Panc1 (cell line): Measurements from ENCODE around the gene KIFBP. TPM values are rescaled to one million over a fixed set of nuclear protein-coding genes. Genes with fewer than 3 reads are reported as not detected.

Source experiments
- ATAC-seq: fragments of 200-7000 bp; cut with Tn5 transposase; 2 replicates; pipeline ENCODE4 v1.9.1; 2020; ENCODE audit warnings: mild to moderate bottlenecking, moderate library complexity
- BruUV-seq: library from RNA; stranded (reverse); fragments of 400-500 nt; replicated peaks from 2 replicates; lab custom pipeline; 2021; lab: Mats Ljungman, UMichigan
- CTCF ChIA-PET: fragments of 300-600 bp; sonication (Branson Sonifier 250); formaldehyde crosslinking; loops from one replicate; lab custom pipeline; 2022; ENCODE audit warnings: antibody characterized with exemption; lab: Charles Lee
- POLR2A ChIA-PET: fragments of 300-600 bp; sonication (Branson Sonifier 250); formaldehyde crosslinking; loops from one replicate; lab custom pipeline; 2022; ENCODE audit warnings: antibody characterized with exemption; lab: Charles Lee
- DNase-seq: peaks from one replicate; pipeline ENCODE4 v3.0.0-alpha.2; 2010; ENCODE audit warnings: low read depth, low spot score
- H3K27ac ChIP-seq: 2 replicates; pipeline ENCODE4 v1.5.1; 2011; ENCODE audit warnings: mild to moderate bottlenecking, low read length, inconsistent platforms
- H3K27me3 ChIP-seq: fragments of 200-500 bp; sonication (Bioruptor generic); 2 replicates; pipeline ENCODE4 v1.6.0; 2014; ENCODE audit warnings: low read length, inconsistent platforms; ENCODE audit not compliant: control insufficient read depth, insufficient read depth
- H3K36me3 ChIP-seq: fragments of 200-500 bp; sonication (Bioruptor generic); 2 replicates; pipeline ENCODE4 v1.5.1; 2014; ENCODE audit warnings: inconsistent platforms, mild to moderate bottlenecking, low read length, moderate library complexity; ENCODE audit not compliant: control insufficient read depth, insufficient read depth
- H3K4me1 ChIP-seq: 2 replicates; pipeline ENCODE4 v1.5.1; 2011; ENCODE audit warnings: inconsistent platforms, mild to moderate bottlenecking, low read length, moderate library complexity; ENCODE audit not compliant: control insufficient read depth, insufficient read depth
- H3K4me3 ChIP-seq, 2 experiments: 2 replicates each; pipeline ENCODE4 v1.5.1; 2011 to 2012; ENCODE audit warnings: low read depth in 2 of 2, low read length in 2 of 2, mild to moderate bottlenecking in 2 of 2, inconsistent platforms in 1 of 2, moderate library complexity in 1 of 2
- H3K9me3 ChIP-seq: fragments of 200-500 bp; sonication (Bioruptor generic); 2 replicates; pipeline ENCODE4 v1.5.1; 2014; ENCODE audit warnings: low read depth, mild to moderate bottlenecking, inconsistent platforms, low read length, moderate library complexity; ENCODE audit not compliant: control insufficient read depth, insufficient read depth
- POLR2AphosphoS5 ChIP-seq: IDR thresholded peaks from 2 replicates; pipeline ENCODE4 v1.6.1; 2012; ENCODE audit warnings: mild to moderate bottlenecking, low read depth, low read length, moderate library complexity
- SIN3A ChIP-seq: IDR thresholded peaks from 2 replicates; pipeline ENCODE4 v1.6.1; 2012; ENCODE audit warnings: low read depth, mild to moderate bottlenecking, low read length, moderate library complexity, borderline replicate concordance; ENCODE audit not compliant: insufficient read depth
- TCF7L2 ChIP-seq: IDR thresholded peaks from 2 replicates; pipeline ENCODE4 v1.6.1; 2011; ENCODE audit warnings: mild to moderate bottlenecking, low read depth, low read length, inconsistent platforms
- in situ Hi-C: cut with HindIII; loops from 2 replicates; pipeline ENCODE4 v1.10.0; 2016; ENCODE audit warnings: low sequenced_read_pairs, low pct_unique_long_range_greater_than_20kb
- intact Hi-C: fragments of 100-400 bp; cut with micrococcal nuclease; formaldehyde crosslinking; loops from one replicate; pipeline ENCODE4 v1.10.0; 2022; ENCODE audit not compliant: unreplicated experiment
- total RNA-seq: library from RNA; stranded (reverse); gene quantifications from one replicate; pipeline ENCODE4 v1.2.1, GENCODE V29; 2021; ENCODE audit not compliant: unreplicated experiment
- TF ChIP-seq, protein P1 (sequence below), 2 experiments: IDR thresholded peaks; 2 replicates each; pipeline ENCODE4 v1.6.1; 2011 to 2012; ENCODE audit warnings: low read depth in 2 of 2, control low read depth in 1 of 2, low read length in 1 of 2, mild to moderate bottlenecking in 1 of 2, moderate library complexity in 1 of 2; ENCODE audit not compliant: insufficient read depth in 1 of 2
- TF ChIP-seq, protein P2 (sequence below): fragments of 450-650 bp; IDR thresholded peaks from 2 replicates; pipeline ENCODE4 v1.5.1; 2017; ENCODE audit warnings: mild to moderate bottlenecking

KIFBP gene
- total RNA-seq, 1 experiment from 2014 or later = 45.9 TPM

DNA sequence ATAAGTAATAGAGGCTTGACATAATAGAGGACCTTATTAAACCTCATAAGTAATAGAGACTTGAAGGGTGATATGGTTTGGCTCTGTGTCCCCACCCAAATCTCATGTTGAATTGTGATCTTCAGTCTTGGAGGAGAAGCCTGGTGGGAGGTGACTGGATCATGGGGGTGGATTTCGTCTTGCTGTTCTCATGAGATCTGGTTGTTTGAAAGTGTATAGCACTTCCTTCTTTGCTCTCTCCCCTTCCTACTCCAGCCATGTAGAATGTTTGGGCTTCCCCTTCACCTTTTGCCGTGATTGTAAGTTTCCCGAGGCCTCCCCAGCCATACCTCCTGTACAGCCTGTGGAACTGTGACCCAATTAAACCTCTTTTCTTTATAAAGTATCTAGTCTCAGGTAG is 8.6 kb downstream of the KIFBP start:
- Histone ChIP-seq H3K4me3 (no peak overlapping the region), H3K36me3 (no peaks in the 10 kb centered on the region), H3K4me1 (peaks cover 12% of the 10 kb centered on the region), H3K27ac (no peak overlapping the region), H3K27me3 (no peaks in the 10 kb centered on the region), H3K9me3 (no peaks in the 10 kb centered on the region)
- TF ChIP-seq, protein P1, sequence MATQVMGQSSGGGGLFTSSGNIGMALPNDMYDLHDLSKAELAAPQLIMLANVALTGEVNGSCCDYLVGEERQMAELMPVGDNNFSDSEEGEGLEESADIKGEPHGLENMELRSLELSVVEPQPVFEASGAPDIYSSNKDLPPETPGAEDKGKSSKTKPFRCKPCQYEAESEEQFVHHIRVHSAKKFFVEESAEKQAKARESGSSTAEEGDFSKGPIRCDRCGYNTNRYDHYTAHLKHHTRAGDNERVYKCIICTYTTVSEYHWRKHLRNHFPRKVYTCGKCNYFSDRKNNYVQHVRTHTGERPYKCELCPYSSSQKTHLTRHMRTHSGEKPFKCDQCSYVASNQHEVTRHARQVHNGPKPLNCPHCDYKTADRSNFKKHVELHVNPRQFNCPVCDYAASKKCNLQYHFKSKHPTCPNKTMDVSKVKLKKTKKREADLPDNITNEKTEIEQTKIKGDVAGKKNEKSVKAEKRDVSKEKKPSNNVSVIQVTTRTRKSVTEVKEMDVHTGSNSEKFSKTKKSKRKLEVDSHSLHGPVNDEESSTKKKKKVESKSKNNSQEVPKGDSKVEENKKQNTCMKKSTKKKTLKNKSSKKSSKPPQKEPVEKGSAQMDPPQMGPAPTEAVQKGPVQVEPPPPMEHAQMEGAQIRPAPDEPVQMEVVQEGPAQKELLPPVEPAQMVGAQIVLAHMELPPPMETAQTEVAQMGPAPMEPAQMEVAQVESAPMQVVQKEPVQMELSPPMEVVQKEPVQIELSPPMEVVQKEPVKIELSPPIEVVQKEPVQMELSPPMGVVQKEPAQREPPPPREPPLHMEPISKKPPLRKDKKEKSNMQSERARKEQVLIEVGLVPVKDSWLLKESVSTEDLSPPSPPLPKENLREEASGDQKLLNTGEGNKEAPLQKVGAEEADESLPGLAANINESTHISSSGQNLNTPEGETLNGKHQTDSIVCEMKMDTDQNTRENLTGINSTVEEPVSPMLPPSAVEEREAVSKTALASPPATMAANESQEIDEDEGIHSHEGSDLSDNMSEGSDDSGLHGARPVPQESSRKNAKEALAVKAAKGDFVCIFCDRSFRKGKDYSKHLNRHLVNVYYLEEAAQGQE (IDR thresholded peaks at IDR 0.05; ENCODE audit: insufficient read depth in 1 of 2, low read depth in 2 of 2, low read length in 1 of 2) = no peak
- TF ChIP-seq SIN3A (no peak), POLR2AphosphoS5 (no peak), TCF7L2 (no peak)
- TF ChIP-seq, protein P2, sequence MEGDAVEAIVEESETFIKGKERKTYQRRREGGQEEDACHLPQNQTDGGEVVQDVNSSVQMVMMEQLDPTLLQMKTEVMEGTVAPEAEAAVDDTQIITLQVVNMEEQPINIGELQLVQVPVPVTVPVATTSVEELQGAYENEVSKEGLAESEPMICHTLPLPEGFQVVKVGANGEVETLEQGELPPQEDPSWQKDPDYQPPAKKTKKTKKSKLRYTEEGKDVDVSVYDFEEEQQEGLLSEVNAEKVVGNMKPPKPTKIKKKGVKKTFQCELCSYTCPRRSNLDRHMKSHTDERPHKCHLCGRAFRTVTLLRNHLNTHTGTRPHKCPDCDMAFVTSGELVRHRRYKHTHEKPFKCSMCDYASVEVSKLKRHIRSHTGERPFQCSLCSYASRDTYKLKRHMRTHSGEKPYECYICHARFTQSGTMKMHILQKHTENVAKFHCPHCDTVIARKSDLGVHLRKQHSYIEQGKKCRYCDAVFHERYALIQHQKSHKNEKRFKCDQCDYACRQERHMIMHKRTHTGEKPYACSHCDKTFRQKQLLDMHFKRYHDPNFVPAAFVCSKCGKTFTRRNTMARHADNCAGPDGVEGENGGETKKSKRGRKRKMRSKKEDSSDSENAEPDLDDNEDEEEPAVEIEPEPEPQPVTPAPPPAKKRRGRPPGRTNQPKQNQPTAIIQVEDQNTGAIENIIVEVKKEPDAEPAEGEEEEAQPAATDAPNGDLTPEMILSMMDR = no peak
- no peak for ATAC-seq
- ChIA-PET CTCF (no interaction called here), POLR2A (no interaction called here)
- no peak for DNase-seq
- intact Hi-C loops = no loop called here
- BruUV-seq = no TSS peak
- in situ Hi-C loops = no loop called here

- in situ Hi-C loops (no loop called here), intact Hi-C loops (loop anchor here (2.0 kb wide), 1 partner anchor 88 kb away; no protein-coding TSS in a partner anchor)
- POLR2A ChIA-PET = interaction anchor here (0.7 kb wide), 1 partner anchor 34 kb away, joined by 4 read pairs; no protein-coding TSS in a partner anchor
- CTCF ChIA-PET = interaction anchor here (0.6 to 2.8 kb wide), 3 partner anchors 39 to 89 kb away, joined by 4 to 16 read pairs (median 6); no protein-coding TSS in a partner anchor
- Histone ChIP-seq H3K36me3 (peaks cover 24% of the 10 kb centered on the region), H3K9me3 (no peaks in the 10 kb centered on the region), H3K4me1 (no peaks in the 10 kb centered on the region), H3K27ac (no peak overlapping the region), H3K4me3 (no peak overlapping the region), H3K27me3 (no peaks in the 10 kb centered on the region)
- TF ChIP-seq, protein P1 (IDR thresholded peaks at IDR 0.05; ENCODE audit: insufficient read depth in 1 of 2, low read depth in 2 of 2, low read length in 1 of 2) = no peak
- TF ChIP-seq, protein P2 = peak; percentile 24; the same call in 1 of the 2 replicates
- no peak for TF ChIP-seq SIN3A
- TF ChIP-seq TCF7L2 = no peak
- ATAC-seq = no peak
- no peak for DNase-seq
- no TSS peak for BruUV-seq
These were observed 16.2 kb downstream of the KIFBP start for GRCh38 chr10:69004821-69005220.
